Activated CD8-positive, alpha-beta memory T cell treated with anti-CD3 and anti-CD28 coated beads for 1 hour (primary cell): Measurements from ENCODE around the gene CFAP46.

ENCODE experiments used
- DNase-seq, 2 donors: peaks; one replicate each; pipeline ENCODE4 v3.0.0-alpha.2; 2020; ENCODE audit warnings: low read depth in 1 of 2; ENCODE audit errors: extremely low read depth in 1 of 2

CFAP46 gene

DNA sequence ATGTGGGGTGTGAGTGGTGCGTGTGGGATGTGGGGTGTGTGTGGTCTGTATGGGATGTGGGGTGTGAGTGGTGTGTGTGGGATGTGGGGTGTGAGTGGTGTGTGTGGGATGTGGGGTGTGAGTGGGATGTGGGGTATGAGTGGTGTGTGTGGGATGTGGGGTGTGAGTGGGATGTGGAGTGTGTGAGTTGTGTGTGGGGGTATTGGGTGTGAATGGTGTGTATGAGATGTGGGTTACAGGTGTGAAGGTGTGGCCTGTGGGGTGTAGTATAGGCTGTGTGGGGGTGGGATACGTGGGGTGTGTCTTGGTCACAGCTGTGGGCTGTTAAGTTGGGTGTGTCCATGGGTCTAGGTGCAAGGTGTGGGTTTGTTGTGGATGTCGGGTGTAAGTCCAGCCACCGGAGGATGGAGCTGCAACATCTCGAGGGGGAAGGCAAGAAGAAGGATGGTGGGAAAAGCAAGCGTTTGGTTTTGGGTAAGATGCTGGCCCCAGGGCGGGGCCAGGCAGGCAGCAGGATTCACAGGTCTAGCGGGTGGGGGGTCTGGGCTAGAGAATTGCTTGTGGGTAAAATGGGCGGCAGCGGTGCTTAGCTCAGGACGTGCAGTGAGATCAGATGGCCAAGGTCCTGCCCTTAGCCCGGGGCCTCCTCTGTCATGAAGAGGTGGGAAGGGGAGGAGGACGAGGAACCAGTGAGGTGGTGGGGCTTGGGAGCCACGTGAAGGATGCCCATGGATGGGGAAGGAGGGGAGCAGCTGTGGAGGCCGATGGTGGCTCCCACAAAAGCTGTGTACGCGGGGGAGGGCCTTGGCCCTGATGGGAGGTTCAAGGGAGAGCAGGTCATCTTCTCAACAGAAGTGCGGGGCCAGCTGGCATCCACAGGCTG is 60.1 kb downstream of the CFAP46 start:
- DNase-seq, result no peak

DNA sequence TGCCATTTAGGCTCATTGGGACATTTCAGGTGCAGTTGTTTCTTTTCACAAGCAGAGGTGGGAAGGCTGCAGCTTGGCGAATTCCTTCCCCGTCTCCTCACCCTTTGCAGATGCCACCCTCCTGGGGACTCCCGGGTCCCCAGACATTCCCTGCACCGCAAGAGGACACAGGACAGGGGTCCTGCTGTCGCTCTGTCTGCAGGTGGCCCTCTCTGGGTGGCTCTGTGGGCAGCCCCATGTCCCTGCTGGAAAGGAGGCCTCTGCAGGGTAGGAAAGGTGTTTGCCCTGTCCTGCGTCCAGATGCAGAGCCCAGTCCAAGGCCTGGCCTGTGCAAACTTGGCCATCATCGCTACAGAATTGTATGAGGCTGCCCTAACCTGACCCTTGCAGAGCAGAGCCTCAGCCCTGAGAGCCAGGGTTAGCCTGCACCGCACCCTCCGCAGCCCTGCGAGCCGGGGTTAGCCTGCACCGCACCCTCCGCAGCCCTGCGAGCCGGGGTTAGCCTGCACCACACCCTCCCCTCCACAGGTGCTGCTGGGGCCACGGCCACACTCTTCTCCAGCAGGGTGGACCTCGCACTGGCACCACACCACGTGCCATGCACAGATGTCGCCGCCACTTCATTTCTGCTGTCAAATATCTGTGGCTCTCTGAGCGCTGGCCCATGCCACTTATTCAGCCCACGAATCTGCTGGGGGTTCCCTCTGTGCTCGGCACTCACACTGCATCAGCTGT is 61.0 kb downstream of the CFAP46 start:
- no peak for DNase-seq

DNA sequence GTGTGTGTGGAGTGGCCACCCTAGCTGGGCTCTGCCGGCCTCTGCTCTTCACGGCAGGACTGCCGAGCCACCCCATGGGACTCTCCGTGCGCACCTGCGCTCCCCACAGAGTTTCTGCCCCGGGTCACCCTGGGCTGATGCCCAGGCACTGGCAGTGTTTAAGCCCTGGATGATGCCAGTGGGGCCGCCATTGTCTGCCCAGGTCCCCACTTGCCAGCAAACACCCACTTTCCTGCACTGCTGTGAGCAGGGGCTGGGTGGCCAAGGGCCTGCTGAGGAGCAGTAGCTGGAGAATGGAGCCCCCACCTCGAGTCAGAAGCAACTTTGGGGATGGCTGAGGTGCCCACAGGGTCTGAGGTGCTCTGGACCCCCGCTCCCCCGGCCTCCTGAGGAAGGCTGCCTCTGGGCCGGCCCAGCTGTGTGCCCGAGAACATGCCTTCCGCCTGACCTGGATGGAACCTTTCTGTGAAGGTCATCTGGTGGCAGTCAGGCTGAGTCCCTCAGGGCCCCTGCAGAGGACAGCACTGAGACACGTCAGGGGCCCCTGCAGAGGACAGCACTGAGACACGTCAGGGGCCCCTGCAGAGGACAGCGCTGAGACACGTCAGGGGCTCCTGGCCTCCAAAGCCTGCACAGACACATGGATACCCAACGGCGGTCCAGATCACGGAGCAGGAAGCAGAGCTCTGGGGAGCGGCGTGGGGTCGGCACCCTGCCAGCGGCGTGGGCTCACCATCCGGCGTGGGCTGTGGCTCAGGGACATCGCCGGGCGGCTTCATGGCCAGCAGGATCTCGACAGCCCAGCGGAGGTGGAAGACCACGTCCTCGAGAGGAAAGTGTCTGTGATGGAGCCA is 62.0 kb downstream of the CFAP46 start:
- DNase-seq, result no peak

DNA sequence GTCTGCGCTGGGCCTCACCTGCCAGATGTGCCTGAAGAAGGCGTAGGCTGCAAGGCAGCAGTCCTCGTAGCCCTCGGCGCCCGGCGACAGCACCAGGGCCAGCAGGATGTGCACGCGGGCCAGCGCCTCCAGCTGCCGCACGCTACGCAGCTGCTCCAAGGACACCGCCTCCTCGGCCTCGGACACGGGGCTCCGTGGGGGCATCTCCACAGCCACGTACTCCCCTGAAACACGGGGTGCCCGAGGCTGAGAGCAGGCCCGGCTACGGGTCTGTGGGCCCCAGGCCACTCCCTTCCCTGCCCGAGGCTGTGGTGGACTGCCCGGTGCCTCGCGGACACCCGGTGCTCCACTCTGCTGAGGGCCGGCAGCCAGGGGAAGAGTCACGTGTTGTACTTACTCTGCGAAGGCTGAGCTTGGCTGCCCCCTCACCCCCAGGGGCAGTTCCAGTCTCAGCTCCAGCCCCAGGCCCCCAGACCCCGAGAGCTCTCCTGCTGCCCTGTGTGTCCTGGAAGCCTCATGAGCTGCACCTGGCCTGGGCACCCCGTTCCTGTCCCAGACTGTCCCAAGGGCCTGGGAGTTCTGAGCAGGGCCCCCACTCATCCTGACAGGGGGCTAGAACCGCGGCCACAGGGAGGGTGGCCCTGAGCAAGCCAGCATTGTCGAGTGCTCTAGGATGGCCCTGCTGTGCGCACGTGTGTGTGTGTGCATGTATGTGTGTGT is 62.8 kb downstream of the CFAP46 start:
- no peak for DNase-seq

DNA sequence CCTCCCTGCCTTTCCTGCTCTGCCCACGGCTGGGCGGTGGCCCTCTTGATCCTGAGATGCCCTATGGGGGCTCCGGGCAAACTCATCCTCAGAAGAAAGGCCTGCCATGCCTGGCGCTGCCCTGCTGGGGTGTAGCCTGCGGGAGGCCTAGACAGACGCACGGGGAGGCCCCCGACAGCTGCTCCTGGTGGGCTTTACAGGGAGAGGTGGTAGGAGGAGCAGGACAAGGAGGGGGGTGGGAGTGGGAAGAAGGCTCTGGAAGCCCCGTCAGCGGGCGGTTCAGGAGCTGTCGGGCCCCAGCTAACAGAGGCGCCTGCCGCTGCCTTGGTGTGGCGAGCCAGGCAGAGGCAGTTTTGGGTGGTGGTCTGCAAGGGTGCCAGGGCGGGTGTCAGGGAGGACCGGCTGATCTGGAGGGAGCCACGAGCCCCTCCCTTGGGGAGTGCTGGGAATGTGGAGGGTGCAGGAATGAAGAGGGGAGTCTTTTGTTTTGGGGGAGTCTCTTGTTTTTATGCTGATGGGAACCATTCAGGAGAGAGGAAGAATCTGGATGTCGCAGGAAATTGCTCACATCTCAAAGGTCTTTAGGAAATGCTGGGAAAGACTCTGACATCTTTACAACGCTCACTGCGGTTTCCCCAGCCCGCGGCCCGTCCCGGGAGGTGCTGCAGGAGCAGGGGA is 63.5 kb downstream of the CFAP46 start:
- no peak for DNase-seq

DNA sequence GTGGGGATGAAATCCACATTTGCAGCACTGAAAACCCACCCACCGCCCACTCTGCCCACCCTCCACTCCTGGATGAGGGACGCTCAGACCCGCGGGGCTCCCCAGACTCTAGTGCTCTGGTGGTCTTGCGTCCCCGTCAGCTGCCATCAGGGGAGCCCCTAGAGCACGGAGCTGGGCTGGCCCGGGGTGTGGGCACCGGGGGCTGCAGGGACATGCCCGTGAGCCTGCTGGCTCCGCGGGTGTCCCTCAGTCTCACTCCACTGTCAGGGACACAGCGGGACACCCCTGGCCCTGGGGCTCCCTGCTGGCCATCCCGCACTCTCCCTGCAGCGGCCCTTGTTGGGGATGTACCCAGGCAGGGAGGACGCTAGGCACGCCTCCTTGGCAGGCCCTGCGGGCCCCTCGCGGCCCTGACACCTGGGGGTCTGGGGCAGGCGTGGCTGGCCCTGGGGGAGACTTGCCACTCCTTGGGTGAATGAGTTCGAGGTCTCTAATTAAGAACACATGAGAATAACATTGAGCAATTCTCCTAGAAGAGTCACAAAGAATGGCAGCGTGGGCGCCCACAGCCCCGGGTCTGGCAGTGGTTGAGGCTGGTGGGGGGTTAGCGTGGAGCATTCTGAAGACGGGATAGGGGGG is 64.2 kb downstream of the CFAP46 start:
- DNase-seq, result no peak

DNA sequence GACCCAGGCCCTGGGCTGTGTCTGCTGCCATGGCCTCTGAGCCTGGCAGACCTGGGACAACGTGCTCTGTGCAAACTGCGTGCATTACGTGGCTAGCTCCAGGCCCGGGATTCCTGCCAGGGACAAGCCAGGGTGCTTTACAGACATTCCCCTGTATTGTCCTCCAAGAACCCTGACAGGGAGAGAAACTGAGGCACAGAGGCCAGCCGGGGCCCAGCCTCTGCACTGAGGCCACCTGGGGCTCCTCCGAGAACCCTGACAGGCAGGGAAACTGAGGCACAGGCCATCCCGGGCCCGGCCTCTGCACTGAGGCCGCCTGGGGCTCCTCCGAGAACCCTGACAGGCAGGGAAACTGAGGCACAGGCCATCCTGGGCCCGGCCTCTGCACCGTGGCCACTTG is 64.9 kb downstream of the CFAP46 start:
- no peak for DNase-seq

DNA sequence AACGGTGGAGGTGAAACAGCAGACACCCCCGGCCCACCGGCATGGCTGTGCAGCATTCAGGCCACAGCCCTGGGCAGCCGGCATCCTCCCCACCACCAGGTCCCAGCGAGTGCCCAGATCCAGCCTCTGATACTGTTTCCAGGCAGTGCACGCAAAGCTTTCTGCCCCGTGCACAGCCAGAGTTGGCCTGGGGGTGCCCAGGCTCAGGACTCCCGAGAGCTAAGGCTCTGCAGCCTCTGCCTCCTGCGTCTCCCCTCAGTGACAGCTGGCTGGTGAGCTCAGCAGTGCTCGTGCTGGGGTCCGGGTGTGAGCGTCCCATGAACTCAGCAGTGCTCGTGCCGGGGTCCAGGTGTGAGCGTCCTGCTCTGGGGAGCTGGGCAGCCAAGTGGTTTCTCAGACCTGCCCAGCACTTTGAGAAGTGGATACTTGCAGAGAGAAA is 65.4 kb downstream of the CFAP46 start:
- DNase-seq, result no peak

DNA sequence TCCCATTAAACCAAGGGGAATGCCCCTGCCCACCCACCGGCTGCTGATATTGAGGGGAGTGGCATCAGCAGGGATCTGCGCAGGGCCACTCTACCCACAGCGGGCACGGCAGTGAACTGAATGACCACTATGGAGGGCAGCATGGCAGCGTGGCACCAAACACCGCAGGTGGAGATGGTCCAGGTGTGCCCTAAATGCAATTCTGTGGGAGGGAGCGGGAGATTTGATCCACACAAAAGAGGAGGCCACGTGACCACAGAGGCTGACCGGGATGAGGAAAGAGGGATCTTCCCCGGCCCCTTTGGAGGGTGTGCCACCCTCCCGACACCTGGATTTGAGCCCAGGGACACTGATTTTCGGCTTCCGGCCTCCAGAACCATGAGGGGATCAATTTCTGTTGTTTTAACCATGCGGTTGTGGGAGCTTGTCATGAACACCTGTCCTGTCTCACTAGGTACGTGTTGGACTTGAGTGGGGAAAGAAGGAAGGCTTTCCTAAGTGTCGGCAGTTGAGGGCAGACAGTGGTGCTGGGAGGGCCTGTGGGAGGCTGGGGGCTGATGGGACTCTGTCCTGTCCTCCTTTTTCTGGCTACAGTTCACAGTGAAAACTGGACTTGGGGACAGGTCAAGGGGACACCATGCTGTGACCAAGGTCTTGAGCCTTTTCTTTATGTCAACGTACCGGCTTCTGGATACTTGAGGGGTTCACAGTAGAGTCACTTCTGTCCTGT is 66.1 kb downstream of the CFAP46 start:
- DNase-seq, result no peak

DNA sequence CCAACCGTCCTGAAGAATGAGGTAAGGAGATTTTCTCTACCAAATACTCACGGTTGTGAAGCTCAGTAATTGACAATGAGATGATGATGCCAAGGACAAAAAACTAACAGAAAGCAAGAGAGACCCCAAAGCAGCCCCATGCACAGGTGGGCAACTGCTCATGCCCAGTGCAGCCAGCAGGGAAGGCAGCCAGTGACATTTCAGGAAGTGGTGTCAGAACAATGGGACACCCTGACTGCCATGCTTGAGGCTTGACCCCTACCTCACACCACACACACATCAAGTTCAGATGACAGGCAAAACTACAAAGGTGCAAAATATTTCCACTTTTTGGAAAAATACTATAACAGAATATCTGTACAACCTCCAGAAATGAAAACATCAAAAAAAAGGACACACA is 66.9 kb downstream of the CFAP46 start:
- DNase-seq, result no peak

DNA sequence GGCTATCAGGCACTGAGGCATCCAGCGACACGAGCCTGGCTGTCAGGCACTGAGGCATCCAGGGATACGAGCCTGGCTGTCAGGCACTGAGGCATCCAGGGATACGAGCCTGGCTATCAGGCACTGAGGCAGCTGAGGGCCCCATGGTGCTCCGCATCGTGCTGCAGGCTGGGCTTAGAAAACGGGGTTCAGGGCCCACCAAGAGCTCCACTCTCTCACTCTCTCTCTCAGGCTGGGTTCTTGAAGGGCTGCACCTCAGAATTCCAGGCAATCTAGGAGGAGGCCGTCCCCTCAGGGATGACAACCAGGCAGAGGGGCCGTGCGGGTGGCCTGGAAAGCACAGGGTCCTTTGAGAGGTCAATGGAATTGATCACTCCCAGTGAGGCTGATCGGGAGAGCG is 69.0 kb downstream of the CFAP46 start:
- DNase-seq, result no peak

DNA sequence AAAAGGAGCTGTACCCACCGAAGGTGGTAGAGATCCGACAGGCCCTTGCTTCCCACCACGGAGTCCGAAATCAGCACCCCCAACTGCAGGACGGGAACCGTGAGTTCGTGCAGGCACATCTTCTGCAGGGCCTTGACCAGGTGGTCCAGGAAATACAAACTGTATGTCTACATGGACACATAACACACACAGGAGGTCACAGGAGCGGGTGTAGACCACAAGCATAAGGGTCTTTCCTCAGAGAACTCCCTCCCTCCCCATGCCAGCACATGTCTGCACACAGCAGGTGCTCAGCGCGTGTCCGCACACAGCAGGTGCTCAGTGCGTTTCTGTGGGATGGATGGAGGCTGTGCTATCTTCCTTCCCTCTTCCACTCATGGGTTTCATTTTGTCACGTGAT is 69.7 kb downstream of the CFAP46 start:
- DNase-seq, result no peak

DNA sequence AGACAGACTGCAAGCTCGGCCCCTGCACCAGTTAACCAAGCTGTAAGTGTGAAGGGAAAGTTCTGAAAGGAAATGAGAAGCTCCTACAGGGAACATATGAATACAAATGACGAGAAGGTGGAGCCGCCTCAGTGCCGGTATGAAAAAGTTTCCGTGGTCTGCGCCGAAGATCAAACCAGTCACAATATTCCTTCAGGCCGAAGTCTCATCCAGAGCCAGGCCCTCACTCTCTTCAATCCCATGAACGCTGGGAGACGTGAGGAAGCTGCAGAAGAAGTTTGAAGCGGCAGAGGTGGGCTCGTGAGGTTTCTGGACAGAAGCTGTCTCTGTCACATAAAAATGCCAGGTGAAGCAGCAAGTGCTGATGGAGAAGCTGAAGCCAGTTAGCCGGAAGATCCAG is 71.9 kb downstream of the CFAP46 start:
- no peak for DNase-seq

DNA sequence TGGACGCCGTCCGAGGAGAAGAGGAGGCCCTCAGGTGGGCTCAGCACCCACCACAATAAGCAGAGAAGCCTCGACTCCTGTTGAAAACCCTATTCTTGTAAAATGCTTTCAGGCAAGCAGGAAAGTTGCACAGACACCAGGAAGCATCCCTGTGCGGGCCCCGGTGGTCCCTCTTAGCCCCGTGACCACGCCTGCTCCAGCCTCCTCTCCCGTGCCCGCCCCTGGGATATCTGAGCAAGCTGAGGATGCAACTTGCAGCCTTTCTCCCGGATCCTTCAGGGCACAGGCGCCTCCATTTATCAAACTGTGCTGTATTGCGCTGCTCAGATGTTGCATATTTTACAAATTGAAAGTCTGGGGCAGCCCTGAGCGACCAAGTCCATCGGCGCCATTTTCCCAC is 72.7 kb downstream of the CFAP46 start:
- DNase-seq, result no peak

DNA sequence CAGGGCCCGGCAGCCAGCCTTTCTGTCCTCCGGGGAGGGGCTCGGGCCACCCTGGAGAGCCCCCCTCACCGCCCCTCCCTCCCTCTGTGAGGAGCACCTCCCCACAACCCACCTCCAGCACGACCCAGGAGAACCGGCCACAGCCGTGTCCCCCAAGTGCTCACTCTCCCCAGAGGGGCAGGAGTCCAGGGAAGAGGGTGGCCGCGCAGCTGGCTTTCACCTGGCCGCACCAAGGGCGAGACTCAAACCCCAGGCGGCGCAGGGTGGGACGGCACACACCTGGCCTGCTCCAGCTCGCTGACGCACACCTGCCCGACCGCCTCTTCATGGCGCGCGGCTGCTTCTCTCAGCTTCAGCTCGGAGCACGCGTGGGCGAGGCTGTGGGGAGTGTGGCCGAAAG is 73.4 kb downstream of the CFAP46 start:
- DNase-seq, result no peak

DNA sequence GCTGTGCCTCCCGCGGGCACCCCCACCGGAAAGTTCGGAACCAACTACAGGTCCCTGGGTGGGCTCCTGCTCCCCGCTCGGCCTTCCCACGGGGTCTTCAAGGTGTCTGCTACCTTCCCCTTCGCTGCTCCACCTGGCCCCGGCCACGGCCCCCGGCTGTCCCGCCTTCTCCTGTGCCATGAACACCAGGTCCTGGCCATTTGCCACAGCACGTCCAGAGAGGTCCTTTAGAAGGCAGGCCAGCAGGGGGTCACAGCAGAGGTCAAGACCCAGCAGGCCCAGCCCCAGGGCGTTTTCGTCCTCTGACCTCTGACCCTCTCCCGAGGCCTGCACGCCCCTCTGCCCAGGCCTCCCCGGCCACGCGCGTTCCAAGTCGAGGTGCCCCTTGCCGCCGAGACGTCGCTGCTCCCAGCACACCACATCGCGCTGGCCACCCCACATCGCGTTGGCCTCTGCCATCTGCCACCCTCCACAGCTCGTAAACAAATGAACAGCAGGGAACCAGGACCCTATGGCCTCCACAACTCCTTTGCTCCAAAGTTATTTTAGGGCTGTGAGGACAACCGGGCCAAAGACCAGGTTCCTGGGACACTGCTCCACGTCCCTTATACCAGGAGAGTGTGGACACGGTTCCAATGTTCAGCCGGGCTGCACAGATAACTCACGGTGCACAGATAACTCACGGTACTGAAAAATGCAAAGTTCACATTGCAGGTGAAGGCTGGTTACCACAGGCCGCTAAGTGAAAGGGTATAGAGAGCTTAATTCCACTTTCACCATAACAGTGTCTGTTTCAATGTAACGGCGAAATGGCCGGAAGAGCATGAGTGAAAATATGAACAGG is 74.3 kb downstream of the CFAP46 start:
- no peak for DNase-seq

DNA sequence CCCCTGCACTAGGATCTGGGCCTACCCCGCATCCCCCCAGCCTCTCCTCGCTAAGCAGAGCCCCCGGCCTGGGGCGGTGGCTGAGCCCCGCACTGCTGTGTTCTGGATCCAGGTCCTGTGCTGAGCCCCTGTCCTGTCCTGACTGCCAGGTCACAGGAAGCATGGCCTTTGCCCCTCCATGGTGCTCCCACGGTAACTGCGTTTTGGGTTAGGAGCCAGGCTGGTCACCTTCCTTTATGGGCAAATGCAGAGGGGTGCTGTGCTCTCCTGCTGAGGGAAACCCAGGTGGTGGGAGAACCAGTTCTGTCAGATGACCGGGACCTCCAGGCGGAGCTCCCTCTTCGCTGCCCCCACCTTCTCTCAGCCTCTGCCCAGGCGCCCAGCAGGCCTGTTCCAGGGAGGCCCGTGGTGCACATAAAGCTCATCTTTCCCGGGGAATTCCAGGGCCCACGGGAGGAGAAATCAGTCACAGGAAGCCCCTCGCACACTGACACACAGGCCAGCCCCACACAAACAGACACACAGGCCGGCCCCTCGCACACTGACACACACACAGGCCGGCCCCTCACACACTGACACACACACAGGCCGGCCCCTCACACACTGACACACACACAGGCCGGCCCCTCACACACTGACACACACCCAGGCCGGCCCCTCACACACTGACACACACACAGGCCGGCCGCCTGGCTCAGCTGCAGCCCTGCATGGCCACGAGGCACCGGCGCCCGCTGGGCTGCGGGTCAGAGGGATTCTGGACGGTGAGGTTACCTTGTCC is 75.6 kb downstream of the CFAP46 start:
- DNase-seq, result no peak
